HG02885 (cell line): ENCODE data around the gene SCGB1C1.
"Not testable (repeated sequence)": the region's sequence is repeated elsewhere in the genome, so short reads cannot be mapped to it uniquely, and the experiment has no call there.

Source experiments
- ATAC-seq: cut with Tn5 transposase; IDR thresholded peaks from one replicate; pipeline ENCODE4 v1.9.1; 2021; ENCODE audit warnings: mild to moderate bottlenecking; ENCODE audit not compliant: unreplicated experiment, poor library complexity

Gene SCGB1C1

GRCh38 chr11:192674-193128 lies at the start of gene SCGB1C1:
Gene SCGB1C1, plus strand, starts transcription at chr11:193078. Its CDS starts 22 bp downstream, at chr11:193100.
- ATAC-seq, result not testable (repeated sequence)

- ATAC-seq, result not testable (repeated sequence)
Observed at GRCh38 chr11:180242-180641, 12.6 kb upstream of the SCGB1C1 start.

- ATAC-seq, result not testable (repeated sequence)
Observed at GRCh38 chr11:189200-189783, 3.6 kb upstream of the SCGB1C1 start.

- ATAC-seq, result peak; percentile 84
Observed at GRCh38 chr11:189843-190311, 3.0 kb upstream of the SCGB1C1 start.

- ATAC-seq, result not testable (repeated sequence)
Observed at GRCh38 chr11:190546-190945, 2.3 kb upstream of the SCGB1C1 start.

- not testable (repeated sequence) for ATAC-seq
Observed at GRCh38 chr11:191490-192478, 1.1 kb upstream of the SCGB1C1 start.

- not testable (repeated sequence) for ATAC-seq
Observed at GRCh38 chr11:193481-193880, 603 bp downstream of the SCGB1C1 start.

GRCh38 chr11:196786-197731 lies 4.2 kb downstream of the SCGB1C1 start:
- no peak for ATAC-seq

GRCh38 chr11:197741-198235 lies 4.9 kb downstream of the SCGB1C1 start:
- no peak for ATAC-seq

GRCh38 chr11:198236-198806 lies 5.4 kb downstream of the SCGB1C1 start:
- ATAC-seq, result no peak

- ATAC-seq, result no peak
Observed at GRCh38 chr11:199004-199581, 6.2 kb downstream of the SCGB1C1 start.

- no peak for ATAC-seq
Observed at GRCh38 chr11:199782-200181, 6.9 kb downstream of the SCGB1C1 start.

GRCh38 chr11:200224-201003 lies 7.5 kb downstream of the SCGB1C1 start:
- ATAC-seq, result no peak

- ATAC-seq, result no peak
Observed at GRCh38 chr11:201966-202365, 9.1 kb downstream of the SCGB1C1 start.

- ATAC-seq, result no peak
Observed at GRCh38 chr11:202490-202889, 9.6 kb downstream of the SCGB1C1 start.

- no peak for ATAC-seq
Observed at GRCh38 chr11:203056-203944, 10.4 kb downstream of the SCGB1C1 start.

GRCh38 chr11:203945-204586 lies 11.2 kb downstream of the SCGB1C1 start:
- no peak for ATAC-seq
